HG03108 (cell line): Measurements from ENCODE around the gene PCBP2.
"Not testable (repeated sequence)": the region's sequence is repeated elsewhere in the genome, so short reads cannot be mapped to it uniquely, and the experiment has no call there.

Experiments
- ATAC-seq: cut with Tn5 transposase; IDR thresholded peaks from one replicate; pipeline ENCODE4 v1.9.1; 2021; ENCODE audit warnings: moderate library complexity; ENCODE audit not compliant: unreplicated experiment

Gene PCBP2

DNA sequence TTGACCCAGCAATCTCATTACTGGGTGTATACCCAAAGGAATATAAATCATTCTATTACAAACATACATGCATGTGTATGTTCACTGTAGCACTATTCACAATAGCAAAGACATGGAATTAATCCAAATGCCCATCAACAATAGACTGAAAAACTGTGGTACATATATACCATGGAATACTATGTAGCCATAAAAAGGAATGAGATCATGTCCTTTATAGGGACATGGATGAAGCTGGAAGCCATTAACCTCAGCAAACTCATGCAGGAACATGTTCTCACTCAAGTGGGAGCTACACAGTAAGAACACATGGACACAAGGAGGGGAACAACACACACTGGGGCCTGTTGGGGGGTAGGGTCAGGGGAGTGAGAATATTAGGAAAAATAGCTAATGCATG is 12.3 kb upstream of the PCBP2 start:
- not testable (repeated sequence) for ATAC-seq

DNA sequence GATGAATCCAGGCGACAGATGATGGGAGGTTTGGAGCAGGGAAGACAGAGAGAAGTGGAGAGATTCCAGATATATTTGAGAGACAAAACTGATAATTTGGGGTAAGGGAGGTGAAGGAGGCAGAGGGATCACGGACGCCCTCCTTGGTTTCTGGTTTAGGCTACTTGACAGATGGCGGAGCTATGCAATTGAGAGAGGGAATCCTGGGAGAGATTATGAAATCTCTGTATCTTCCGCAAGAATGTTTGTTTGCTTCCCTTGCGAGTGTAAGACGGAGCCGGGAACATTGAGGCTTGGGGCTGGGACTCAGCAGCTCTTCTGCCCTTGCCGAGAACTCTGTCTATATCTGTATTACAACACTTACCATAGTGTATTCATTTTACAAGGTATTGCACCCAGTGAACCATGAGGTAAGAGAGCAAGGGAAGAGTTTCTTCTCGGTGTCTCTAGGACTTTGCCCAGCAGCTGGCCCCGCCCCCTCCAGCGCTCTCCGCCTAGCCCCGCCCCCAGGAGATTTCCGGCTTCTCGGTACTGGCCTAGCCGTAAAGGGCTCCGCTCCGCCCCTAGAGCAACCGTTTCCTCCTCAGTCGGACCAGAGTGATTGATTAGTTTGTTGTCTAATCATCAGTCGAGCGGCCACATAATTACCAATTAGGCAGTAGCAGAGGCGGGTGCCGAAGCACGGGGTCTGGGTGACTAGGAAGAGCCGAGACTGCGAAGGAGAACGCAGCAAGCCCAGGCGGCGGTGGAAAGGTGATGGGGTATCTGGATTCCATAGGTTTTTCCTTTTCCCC is 10.7 kb upstream of the PCBP2 start, which contains the start of gene PRR13:
PRR13 (plus strand) TSS at position 695 of the 794 bp plus-strand sequence. CDS start 981 bp downstream, outside the sequence.
- peak; percentile 98 for ATAC-seq

DNA sequence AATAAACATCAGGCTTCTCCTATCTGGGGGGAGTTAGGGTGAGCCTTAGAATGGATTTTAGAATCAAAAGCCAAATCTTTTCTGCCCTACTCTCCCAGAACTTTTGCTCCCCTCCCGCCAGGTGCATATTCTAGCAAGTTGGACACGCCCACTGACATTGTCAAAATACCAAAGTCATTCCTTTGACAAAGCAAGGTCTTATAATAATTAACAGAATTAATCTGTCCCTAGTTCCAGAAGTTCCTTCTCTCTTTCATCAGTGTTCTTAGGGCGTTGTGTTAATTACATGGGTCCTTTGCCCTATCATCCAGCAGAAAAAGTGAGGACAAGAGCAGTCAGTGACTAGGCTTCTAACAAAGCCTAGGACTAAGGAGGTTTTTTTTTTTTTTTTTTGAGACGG is 7.9 kb upstream of the PCBP2 start:
- no peak for ATAC-seq

DNA sequence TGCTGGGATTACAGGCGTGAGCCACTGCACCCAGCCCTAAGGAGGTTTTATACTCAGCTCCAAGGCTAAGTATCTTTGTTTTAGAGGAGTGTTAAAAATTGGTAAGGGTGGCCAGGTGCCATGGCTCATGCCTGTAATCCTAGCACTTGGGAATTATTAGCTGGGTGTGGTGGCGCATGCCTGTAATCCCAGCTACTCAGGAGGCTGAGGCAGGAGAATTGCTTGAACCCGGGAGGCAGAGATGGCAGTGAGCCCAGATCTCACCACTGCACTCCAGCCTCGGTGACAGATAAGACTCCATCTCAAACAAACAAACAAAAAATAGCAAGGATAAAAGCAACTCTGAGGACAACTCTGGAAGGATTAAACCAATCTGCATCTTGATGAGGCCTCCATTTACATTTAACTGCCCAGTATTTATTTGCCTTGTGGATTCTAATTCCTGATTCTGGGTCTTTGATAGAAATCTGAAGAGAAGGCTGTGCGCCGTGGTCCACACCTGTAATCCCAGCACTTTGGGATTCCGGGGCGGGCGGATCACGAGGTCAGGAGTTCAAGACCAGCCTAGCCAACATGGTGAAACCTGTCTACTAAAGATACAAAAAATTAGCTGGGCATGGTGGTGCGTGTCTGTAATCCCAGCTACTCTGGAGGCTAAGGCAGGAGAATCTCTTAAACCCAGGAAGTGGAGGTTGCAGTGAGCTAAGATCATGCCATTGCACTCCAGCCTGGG is 7.1 kb upstream of the PCBP2 start:
- not testable (repeated sequence) for ATAC-seq

DNA sequence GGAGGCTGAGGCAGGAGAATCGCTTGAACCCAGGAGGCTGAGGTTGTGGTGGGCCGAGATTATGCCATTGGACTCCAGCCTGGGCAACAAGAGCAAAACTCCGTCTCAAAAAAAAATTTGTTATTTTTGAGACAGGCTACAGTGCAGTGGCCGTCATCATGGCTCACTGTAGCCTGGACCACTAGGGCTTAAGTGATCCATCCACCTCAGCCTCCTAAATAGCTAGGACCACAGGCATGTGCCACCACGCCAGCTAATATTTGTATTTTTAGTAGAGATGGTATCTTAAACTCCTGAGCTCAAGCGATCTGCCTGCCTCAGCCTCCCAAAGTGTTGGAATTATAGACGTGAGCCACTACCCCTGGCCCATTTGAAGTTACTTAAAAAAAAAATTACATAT is 966 bp upstream of the PCBP2 start:
- ATAC-seq: no peak

DNA sequence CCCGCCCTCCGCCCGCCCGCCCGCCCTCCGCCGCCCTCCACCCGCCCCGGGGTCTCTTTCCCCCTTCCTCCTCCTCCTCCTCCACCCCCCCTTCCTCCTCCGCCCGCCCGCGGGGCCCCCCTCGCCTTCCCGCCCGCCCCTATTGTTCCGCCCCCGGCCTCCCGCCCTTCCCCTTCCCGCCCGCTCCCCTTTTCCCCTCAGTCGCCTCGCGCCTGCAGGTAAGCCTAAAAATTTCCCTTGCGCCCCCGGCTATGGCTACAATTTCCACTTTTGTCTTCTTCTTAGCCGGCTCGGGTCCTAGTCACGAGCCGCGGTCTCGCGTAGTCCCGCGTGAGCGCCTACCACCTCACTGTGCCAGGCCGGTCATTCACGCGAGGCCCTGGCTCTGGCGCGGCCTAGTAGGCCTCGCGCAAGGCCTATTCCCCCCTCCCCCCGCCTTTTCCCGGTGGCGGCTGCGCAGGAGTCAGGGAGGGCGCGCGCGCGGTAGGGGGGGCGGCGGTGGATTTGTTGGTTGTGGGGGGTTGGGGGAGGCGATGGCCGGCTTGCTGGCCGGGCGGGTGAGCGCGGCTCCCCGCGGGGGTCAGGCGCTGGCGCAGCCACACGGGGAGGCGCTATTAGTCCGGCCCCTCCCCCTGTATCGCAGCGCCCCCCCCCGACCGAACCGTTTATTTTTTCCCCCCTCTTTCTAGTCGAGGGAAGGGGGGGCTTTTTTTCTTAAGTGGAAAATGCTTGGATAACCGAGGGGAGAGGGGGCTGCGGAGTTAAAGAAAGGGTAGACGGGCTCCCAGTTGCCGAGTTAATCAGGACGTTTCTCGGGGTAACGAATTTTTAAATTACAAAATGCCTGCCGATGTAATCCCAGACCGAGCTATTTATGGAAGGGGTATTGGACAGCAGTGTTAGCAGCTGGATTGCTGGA is 516 bp downstream of the PCBP2 start:
- peak; percentile 26 for ATAC-seq

DNA sequence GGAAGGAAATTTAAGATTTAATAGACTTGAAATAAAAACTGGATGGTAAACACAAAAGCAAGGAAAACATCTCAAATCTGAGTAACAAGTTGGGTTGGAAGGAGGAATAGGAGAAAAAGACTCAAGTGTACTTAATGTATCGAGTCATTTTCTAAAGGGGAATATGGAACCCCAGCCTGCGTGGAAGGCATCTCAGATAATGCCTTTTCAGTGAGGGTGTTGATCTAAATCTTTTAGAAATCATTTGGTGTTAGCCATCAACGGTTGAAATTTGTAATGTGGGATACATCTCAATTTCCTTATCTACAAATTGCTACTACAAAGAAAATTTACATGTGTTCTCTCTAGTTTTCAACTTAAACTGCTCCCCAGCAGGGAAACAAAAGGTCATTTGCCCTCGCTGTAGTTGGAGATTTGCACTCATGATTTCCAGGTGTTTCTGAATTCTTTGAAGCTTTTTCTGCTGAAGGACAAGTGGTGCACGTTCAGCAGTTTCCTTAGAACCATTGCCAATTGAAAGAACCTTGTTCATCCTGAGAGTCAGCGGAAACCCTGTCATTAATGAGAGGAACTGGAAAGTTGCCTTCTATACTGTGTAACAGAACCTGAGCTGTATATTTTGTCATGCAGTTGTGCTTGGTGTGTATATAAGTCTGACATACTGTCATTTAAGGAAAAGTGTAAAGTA is 2.2 kb downstream of the PCBP2 start:
- no peak for ATAC-seq

DNA sequence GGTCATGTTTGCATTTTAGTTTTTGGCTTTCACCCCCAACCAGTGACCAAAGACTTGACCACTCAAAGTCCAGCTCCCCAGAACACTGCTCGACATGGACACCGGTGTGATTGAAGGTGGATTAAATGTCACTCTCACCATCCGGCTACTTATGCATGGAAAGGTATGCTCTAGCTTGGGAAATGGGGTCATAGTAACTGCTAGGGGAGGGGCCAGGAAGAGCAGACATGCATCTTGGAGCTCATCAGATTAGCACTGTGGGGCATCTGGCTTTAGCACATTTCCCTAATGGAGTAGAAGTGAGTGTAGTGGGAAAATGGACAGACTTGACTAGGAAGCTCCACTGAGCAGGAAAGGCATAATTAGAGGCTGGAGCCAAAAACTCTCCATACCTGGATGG is 2.8 kb downstream of the PCBP2 start:
- ATAC-seq: no peak

DNA sequence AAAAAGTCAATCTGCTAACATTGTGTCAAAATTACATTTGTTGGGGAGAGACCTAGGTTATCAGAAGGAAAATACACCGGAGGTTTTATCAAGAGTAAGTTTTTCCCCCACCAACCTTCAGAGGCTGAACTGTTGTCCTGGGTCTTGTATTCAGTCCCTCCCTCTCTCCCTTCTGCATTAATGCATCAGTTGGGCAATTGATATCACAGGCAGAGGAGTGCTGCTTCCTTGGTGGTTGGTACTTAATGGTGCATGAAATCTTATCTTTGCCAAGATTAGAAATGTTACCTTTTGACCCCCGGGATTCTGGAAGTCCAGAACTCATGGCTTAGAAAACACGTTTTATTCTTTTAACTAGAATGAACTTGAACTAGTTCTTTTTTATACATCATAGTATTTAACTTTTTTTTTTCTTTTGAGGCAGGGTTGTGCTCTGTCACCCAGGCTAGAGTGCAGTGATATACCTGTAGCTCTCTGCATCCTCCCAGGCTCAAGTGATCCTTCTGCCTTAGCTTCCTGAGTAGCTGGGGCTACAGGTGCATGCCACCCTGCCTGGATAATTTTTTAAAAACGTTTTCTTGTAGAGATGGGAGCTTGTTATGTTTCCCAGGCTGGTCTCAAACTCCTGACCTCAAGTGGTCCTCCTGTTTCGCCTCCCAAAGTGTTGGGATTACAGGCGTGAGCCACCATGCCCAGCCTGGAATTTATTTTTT is 4.9 kb downstream of the PCBP2 start:
- no peak for ATAC-seq

DNA sequence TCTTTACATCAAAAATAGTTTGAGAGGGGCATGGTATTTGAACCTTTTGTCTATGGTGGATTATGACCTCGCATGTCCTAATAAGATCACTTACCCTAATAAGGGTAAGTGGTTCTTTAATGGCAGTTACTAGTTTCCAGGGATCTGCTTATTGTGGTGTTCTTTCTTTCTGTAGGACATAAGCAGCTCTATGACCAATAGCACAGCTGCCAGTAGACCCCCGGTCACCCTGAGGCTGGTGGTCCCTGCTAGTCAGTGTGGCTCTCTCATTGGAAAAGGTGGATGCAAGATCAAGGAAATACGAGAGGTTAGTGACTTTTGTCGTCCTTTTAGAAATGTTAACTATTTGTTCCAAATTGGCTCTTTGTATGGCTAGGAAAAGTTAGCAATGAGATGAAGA is 7.2 kb downstream of the PCBP2 start:
- ATAC-seq: no peak

DNA sequence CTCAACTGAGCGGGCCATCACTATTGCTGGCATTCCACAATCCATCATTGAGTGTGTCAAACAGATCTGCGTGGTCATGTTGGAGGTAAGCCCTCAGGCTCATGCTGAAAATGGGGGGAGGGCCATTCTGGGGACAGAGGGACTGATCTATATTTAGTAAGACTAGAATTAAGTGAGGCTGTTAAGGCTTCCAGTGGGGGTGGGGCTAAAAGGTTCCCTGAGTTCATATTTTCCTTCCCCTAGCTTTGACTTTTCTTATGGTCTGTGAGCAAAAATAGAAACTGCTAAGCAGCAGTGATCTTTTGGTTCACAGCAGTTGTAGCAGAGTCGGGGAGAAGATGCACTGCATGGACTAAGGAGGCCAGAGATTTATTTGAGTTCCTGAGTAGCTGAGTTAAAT is 9.2 kb downstream of the PCBP2 start:
- ATAC-seq: no peak

DNA sequence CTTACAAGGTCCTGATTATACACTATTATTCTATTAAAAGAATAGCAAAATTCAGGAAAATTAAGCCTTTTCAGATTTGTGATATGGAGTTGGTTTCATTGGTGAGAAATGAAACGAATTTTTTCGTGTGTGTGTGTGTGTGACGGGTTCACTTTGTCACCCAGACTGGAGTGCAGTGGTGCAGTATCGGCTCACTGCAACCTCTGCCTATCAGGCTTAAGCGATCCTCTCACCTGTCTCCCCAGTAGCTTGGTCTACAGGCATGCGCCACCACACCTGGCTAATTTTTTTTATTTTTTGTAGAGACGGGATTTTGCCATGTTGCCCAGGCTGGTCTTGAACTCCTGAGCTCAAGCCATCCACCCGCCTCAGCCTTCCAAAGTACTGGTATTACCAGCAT is 9.7 kb downstream of the PCBP2 start:
- ATAC-seq: no peak

DNA sequence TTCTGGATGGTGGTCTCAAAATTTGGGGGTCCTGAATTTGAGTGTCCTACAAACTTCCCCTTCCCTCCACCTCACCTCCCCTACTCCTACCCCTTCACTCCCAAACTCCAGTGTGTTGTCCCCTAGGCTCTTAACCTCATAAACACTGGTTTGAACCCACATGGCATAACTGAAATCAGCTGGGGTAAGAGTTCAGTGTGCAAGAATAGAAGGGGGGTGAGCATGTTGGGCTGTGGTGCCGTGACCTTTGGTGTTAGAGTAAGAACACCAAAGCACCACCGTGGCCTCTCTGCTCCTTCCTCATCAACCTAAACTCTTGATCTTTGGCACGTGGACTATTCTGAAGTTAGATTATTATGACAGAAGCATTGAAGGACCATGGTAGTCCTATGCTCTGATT is 11.0 kb downstream of the PCBP2 start:
- no peak for ATAC-seq

DNA sequence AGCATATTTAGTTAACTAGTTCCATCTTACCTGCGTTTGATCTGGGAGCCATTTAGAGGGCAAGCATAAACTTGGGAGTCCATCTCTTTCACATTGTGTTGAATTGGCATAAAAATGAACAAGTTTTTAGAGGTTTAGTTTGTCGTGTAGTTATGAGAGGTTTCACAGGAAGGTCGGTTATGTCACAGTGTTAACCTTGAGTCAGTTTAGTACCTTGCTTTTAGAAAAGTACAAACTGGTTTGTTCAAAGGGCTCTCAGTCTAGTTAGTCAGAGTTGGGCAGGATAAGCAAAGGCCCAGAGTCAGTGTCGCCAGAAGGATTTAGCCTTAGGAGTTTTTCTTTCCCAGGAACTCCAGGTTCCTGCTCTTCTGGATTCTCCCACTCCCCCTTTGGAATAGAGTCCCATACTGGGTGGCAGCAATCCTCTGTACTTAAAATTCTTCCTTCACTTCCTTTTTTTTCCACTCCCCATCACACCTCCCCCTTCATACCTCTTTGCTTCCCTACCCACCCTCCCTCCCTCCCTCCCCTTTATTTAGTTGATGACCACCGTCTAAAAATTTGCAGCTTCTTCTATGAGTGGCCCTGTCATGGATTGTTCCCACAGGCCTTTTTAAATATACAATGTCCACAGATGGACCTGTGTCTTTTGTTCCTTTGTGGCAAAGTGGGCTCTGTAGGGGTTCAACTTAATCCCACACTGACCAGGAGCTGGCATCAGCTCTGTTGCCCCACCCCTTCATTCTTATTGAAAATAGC is 12.1 kb downstream of the PCBP2 start:
- no peak for ATAC-seq

DNA sequence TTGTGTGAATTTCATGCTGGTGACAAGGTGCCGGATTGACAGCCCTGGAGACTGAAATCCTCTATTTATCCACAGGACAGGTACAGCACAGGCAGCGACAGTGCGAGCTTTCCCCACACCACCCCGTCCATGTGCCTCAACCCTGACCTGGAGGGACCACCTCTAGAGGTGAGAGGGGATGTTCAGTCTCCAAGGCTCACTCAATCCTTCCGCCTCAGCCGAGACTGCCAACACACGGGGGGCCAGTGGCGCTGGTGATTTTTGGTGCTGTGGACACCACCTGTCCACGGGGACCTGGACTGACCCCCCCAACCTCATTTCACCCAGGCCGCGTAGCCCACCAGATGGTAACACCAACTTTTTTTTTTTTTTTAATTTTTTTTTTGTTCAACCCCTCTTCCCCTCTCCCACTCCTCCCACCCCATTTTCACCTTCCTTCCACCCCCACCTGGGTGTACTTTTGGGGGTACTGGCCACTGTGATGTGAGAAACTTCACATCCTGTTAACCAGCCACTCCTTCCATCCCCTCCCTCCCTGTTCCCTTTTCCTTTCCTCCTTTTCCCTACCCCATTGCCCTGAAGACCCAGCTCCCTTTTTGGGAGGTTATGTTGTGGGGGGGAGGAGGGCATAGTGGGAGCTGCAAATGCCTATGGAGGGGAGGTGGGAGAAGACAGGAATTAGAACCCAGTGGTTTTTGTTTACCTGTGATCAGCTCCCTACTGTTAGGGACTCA is 12.9 kb downstream of the PCBP2 start:
- no peak for ATAC-seq

DNA sequence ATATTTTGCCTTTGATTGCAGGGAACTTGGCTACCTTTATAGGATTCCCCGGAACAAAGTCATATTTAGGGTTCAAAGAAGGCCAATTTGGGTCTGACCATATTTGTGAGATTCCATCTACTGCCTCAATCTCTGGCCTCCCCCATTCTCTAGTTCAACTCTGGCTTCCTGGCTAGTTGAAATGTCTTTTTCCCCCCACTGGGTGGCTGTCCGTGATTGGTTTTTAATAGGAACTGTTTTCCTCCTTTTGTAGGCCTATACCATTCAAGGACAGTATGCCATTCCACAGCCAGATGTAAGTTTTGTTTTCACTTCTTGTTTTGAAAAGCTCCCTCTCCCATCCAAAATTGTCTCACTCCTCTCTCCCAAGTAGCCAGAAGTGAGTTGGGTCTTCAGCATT is 13.8 kb downstream of the PCBP2 start:
- ATAC-seq: no peak

DNA sequence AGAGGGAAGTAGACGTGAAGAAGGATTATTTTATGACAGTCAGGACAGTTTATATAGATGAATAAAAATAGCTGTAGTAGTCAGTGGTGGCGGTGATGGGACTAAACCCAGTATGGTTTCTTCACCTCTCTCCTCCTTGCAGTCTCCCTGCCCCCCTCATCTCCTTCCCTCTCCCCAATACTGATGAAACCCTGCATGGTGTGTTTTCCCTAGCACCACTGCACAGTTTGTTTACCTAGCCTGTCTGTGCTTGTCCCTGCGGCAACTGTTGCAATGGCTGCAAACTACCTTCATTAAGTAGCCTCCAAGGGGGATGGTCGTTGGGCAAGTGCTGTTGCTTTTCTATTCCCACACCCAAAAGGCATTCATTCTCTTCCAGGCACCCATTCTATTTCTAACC is 14.7 kb downstream of the PCBP2 start:
- no peak for ATAC-seq

DNA sequence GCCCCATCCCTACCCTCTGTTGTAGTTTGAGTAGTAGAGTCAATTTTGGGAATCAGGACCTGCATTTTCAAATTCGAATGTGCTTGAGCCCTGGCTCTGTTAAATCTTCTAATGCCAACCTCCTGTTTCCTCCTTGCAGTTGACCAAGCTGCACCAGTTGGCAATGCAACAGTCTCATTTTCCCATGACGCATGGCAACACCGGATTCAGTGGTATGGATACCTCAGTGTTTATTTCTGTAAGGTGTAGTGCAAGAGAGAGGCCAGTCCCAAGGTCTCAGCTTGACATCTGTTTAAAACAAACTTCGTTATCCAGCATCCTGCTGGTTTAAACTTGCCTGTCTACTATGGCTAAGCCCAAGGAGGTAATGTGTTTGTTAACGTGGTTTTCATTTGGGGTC is 15.2 kb downstream of the PCBP2 start:
- ATAC-seq: no peak

DNA sequence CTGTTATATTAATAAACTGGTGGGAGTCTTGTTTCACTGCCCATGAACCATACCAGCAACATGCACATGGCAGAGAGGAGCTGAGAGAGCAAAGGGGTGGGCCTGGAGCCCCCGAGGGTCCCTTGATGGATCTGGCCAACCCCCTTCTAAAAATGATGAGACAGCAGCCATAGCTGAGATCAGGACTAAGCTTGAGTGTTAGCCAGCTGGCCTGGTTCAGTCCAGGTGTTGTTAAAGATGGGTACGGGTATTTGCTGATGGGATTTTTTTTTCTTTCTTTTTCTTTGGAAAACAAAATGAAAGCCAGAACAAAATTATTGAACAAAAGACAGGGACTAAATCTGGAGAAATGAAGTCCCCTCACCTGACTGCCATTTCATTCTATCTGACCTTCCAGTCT is 16.0 kb downstream of the PCBP2 start:
- no peak for ATAC-seq
